HepG2 (cell line): ENCODE data around the gene RNF13. TPM values are rescaled to one million over a fixed set of nuclear protein-coding genes. Genes with fewer than 3 reads are reported as not detected.

Source experiments
- ATAC-seq: fragments of 200-7000 bp; cut with Tn5 transposase; 3 replicates; pipeline ENCODE4 v1.9.1; 2020; ENCODE audit warnings: mild to moderate bottlenecking, moderate library complexity
- BruUV-seq: library from RNA; stranded (reverse); fragments of 400-500 nt; replicated peaks from 2 replicates; lab custom pipeline; 2021; lab: Mats Ljungman, UMichigan
- CTCF ChIA-PET: fragments of 300-600 bp; formaldehyde crosslinking; extraction: SDS; loops from one replicate; lab custom pipeline; 2021; ENCODE audit warnings: low total read pairs, inconsistent platforms, low intra/inter-chr PET ratio; lab: Yijun Ruan, JAX
- POLR2A ChIA-PET: fragments of 350-600 bp; sonication (Branson Sonifier 250); formaldehyde crosslinking; loops from one replicate; lab custom pipeline; 2020; ENCODE audit warnings: antibody characterized with exemption, inconsistent platforms; lab: Yijun Ruan, JAX
- DNase-seq: peaks from one replicate; pipeline ENCODE4 v3.0.0-alpha.2; 2015; ENCODE audit warnings: low spot score
- FAIRE-seq: peaks from 3 replicates; lab custom pipeline; 2011; peaks lifted over from hg19 to GRCh38; lab: Jason Lieb, UNC
- H2AFZ ChIP-seq: one replicate; pipeline ENCODE4 v1.6.1; 2011; ENCODE audit warnings: low read length, inconsistent platforms
- H3K27ac ChIP-seq: fragments of 300-600 bp; 3 replicates; pipeline ENCODE4 v1.8.0; 2011; ENCODE audit warnings: mixed run types, mild to moderate bottlenecking, mixed read lengths, low read length, inconsistent platforms; ENCODE audit not compliant: insufficient read depth; ENCODE audit errors: extremely low read length
- H3K27me3 ChIP-seq, 2 experiments: fragments of 200-600 bp in 1 of 2; 2 replicates in 1 of 2; 3 replicates in 1 of 2; pipeline versions ENCODE4 v1.6.0 to v1.8.0; 2011; ENCODE audit warnings: low read length in 2 of 2, mild to moderate bottlenecking in 2 of 2, moderate library complexity in 2 of 2, inconsistent platforms in 1 of 2; ENCODE audit not compliant: insufficient read depth in 2 of 2, control insufficient read depth in 1 of 2
- H3K36me3 ChIP-seq, 2 experiments: fragments of 200-600 bp in 1 of 2; replicated peaks in 1 of 2; 2 replicates in 1 of 2; 3 replicates in 1 of 2; pipeline versions ENCODE4 v1.5.1 to v1.8.0; 2011; ENCODE audit warnings: low read length in 2 of 2, inconsistent platforms in 1 of 2; ENCODE audit not compliant: insufficient read depth in 2 of 2, control insufficient read depth in 1 of 2
- H3K4me1 ChIP-seq: 2 replicates; pipeline ENCODE4 v1.5.1; 2012; ENCODE audit warnings: low read length, inconsistent platforms; ENCODE audit not compliant: insufficient read depth
- H3K4me2 ChIP-seq: 2 replicates; pipeline ENCODE4 v1.6.0; 2011; ENCODE audit warnings: low read depth, low read length, inconsistent platforms
- H3K4me3 ChIP-seq, 3 experiments: fragments of 200-600 bp in 1 of 3; sonication (generic), shearing (Covaris generic) in 1 of 3; replicated peaks in 1 of 3; 2 replicates each; pipeline ENCODE4 v1.5.1; 2011 to 2016; ENCODE audit warnings: low read length in 3 of 3, inconsistent platforms in 2 of 3, low read depth in 2 of 3, mild to moderate bottlenecking in 2 of 3, control low read depth in 1 of 3, mixed read lengths in 1 of 3; ENCODE audit not compliant: insufficient read depth in 1 of 3
- H3K79me2 ChIP-seq: one replicate; pipeline ENCODE4 v1.6.1; 2011; ENCODE audit warnings: low read length, inconsistent platforms; ENCODE audit not compliant: insufficient read depth
- H3K9ac ChIP-seq: 2 replicates; pipeline ENCODE4 v1.6.0; 2011; ENCODE audit warnings: mild to moderate bottlenecking, low read depth, low read length, inconsistent platforms; ENCODE audit not compliant: insufficient read depth
- H3K9me3 ChIP-seq: 2 replicates; pipeline ENCODE4 v1.5.1; 2012; ENCODE audit warnings: mild to moderate bottlenecking, low read length
- H4K20me1 ChIP-seq: 2 replicates; pipeline ENCODE4 v1.6.0; 2011; ENCODE audit warnings: inconsistent platforms, mild to moderate bottlenecking, low read length, moderate library complexity; ENCODE audit not compliant: insufficient read depth
- ATF5 ChIP-seq: sonication (generic); formaldehyde crosslinking; IDR thresholded peaks from 2 replicates; pipeline ENCODE4 v1.4.0; 2020; ENCODE audit warnings: mild to moderate bottlenecking, low read depth, missing genetic modification reagents
- CEBPZ ChIP-seq: IDR thresholded peaks from 2 replicates; pipeline ENCODE4 v1.6.1; 2012; ENCODE audit warnings: low read length, improper control_type of control experiment
- HMGA1 ChIP-seq: sonication (generic); formaldehyde crosslinking; conservative IDR thresholded peaks from 2 replicates; pipeline ENCODE4 v1.4.0; 2020; ENCODE audit warnings: missing genetic modification reagents
- ISX ChIP-seq: sonication (generic); formaldehyde crosslinking; conservative IDR thresholded peaks from 2 replicates; pipeline ENCODE4 v1.5.0; 2020; ENCODE audit warnings: missing genetic modification reagents
- MAZ ChIP-seq, 2 experiments: sonication (generic) in 1 of 2; formaldehyde crosslinking in 1 of 2; IDR thresholded peaks; 2 replicates each; pipeline versions ENCODE4 v1.5.0 to v1.6.1; 2012 to 2020; ENCODE audit warnings: low read depth in 2 of 2, mild to moderate bottlenecking in 2 of 2, borderline replicate concordance in 1 of 2, improper control_type of control experiment in 1 of 2, low read length in 1 of 2, missing genetic modification reagents in 1 of 2, moderate library complexity in 1 of 2
- NAIF1 ChIP-seq: sonication (generic); formaldehyde crosslinking; IDR thresholded peaks from 2 replicates; pipeline ENCODE4 v1.5.0; 2020; ENCODE audit warnings: mild to moderate bottlenecking, missing genetic modification reagents, borderline replicate concordance
- NR3C1 ChIP-seq: sonication (generic); formaldehyde crosslinking; IDR thresholded peaks from 2 replicates; pipeline ENCODE4 v1.4.0; 2020; ENCODE audit warnings: missing genetic modification reagents
- RFX1 ChIP-seq: fragments of 450-650 bp; IDR thresholded peaks from 2 replicates; pipeline ENCODE4 v1.6.1; 2017
- SYNCRIP ChIP-seq: fragments of 200-400 bp; formaldehyde crosslinking; IDR thresholded peaks from 2 replicates; pipeline ENCODE4 v1.6.1; 2018; ENCODE audit warnings: mild to moderate bottlenecking, low read depth, low read length; ENCODE audit not compliant: insufficient read depth
- ZNF619 ChIP-seq: sonication (generic); formaldehyde crosslinking; IDR thresholded peaks from 2 replicates; pipeline ENCODE4 v1.4.0; 2020; ENCODE audit warnings: mild to moderate bottlenecking, missing genetic modification reagents
- ZNF816 ChIP-seq: sonication (generic); formaldehyde crosslinking; IDR thresholded peaks from 2 replicates; pipeline ENCODE4 v1.8.0; 2022; ENCODE audit warnings: missing genetic modification reagents, mild to moderate bottlenecking, borderline replicate concordance
- in situ Hi-C: cut with HindIII; loops from 2 replicates; pipeline ENCODE4 v1.10.0; 2017; ENCODE audit warnings: low pct_unique_long_range_greater_than_20kb; ENCODE audit not compliant: extremely low pct_ligation_motif_present
- intact Hi-C: fragments of 100-400 bp; cut with micrococcal nuclease; formaldehyde crosslinking; loops from one replicate; pipeline ENCODE4 v1.10.0; 2022; ENCODE audit not compliant: unreplicated experiment
- polyA plus RNA-seq, 8 experiments: library from polyadenylated mRNA; depleted of rRNA in 3 of 8; stranded (reverse) in 7 of 8; unstranded in 1 of 8; fragments of >200 nt; fragmentation: Illumina TruSeq in 4 of 8; extraction: Trizol in 4 of 8; gene quantifications; 2 replicates each; pipeline versions ENCODE4 v1.2.1 to v1.2.3, GENCODE V29; 2011 to 2016; ENCODE audit warnings: low read depth in 4 of 8, missing spikeins in 1 of 8, mixed read lengths in 1 of 8; ENCODE audit not compliant: insufficient read depth in 1 of 8
- total RNA-seq, 5 experiments: library from RNA; depleted of rRNA; stranded (reverse); fragments of >200 nt; fragmentation: Illumina TruSeq; extraction: Trizol; gene quantifications; 2 replicates each; pipeline ENCODE4 v1.2.3, GENCODE V29; 2016; ENCODE audit warnings: low read depth in 1 of 5
- TF ChIP-seq, protein P1 (sequence below): IDR thresholded peaks from 2 replicates; pipeline ENCODE4 v1.6.1; 2012; ENCODE audit warnings: inconsistent platforms

RNF13 gene
- total and polyA plus RNA-seq, 2 of the 13 experiments (the other 11 are each of a cell fraction or from before 2014, with no cell fraction given): 39.8 to 46.0 TPM

GRCh38 chr3:149900322-149900721, 87.3 kb downstream of the RNF13 start:
- in situ Hi-C loops: no loop called here
- Histone ChIP-seq H3K4me2 (no peak overlapping the region), H4K20me1 (no peaks in the 10 kb centered on the region), H3K36me3 (peaks cover 0 to 6% of the 10 kb centered on the region in 2 experiments; a peak in 1 of 5 replicates), H3K27me3 (no peaks in the 10 kb centered on the region), H3K9ac (no peak overlapping the region)
- no peak for FAIRE-seq
- no peak for TF ChIP-seq ATF5
- TF ChIP-seq, all 625 proteins: peak for 0
- BruUV-seq: no TSS peak
- no peaks in the 10 kb centered on the region for H3K9me3 ChIP-seq
- intact Hi-C loops: loop anchor here (10.0 kb wide), 1 partner anchor 386 kb away; no protein-coding TSS in a partner anchor
- no peaks in the 10 kb centered on the region for H3K79me2 ChIP-seq
- no peak overlapping the region for H2AFZ ChIP-seq
- no peak for DNase-seq
- ATAC-seq: no peak
- no peak overlapping the region for H3K4me3 ChIP-seq
- ChIA-PET POLR2A (no interaction called here), CTCF (no interaction called here)
- H3K27ac ChIP-seq: no peak overlapping the region
- no peaks in the 10 kb centered on the region for H3K4me1 ChIP-seq

- Histone ChIP-seq H2AFZ (no peak overlapping the region), H3K9ac (no peak overlapping the region), H3K9me3 (no peaks in the 10 kb centered on the region), H3K4me3 (no peak overlapping the region), H3K36me3 (peaks cover 0 to 3% of the 10 kb centered on the region in 2 experiments; a peak in 1 of 5 replicates), H3K4me2 (no peak overlapping the region), H3K4me1 (no peaks in the 10 kb centered on the region), H3K79me2 (no peaks in the 10 kb centered on the region), H3K27ac (no peak overlapping the region), H4K20me1 (no peaks in the 10 kb centered on the region), H3K27me3 (no peaks in the 10 kb centered on the region)
- POLR2A ChIA-PET: no interaction called here
- no peak for TF ChIP-seq MAZ (IDR thresholded peaks at IDR 0.05; ENCODE audit: borderline replicate concordance, low read depth, low read length)
- no peak for TF ChIP-seq MAZ (CRISPR knock-in tag; IDR thresholded peaks at IDR 0.05; ENCODE audit: low read depth)
- no peak for TF ChIP-seq HMGA1 (CRISPR knock-in tag)
- no peak for TF ChIP-seq RFX1
- TF ChIP-seq SYNCRIP: no peak
- no peak for TF ChIP-seq ZNF816 (CRISPR knock-in tag)
- TF ChIP-seq ZNF619 (CRISPR knock-in tag): no peak
- TF ChIP-seq NAIF1: no peak
- TF ChIP-seq, protein P1, sequence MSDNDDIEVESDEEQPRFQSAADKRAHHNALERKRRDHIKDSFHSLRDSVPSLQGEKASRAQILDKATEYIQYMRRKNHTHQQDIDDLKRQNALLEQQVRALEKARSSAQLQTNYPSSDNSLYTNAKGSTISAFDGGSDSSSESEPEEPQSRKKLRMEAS: no peak
- TF ChIP-seq NR3C1 (CRISPR knock-in tag): no peak
- no peak for TF ChIP-seq CEBPZ
- TF ChIP-seq ISX (CRISPR knock-in tag): no peak
- in situ Hi-C loops (no loop called here), intact Hi-C loops (loop anchor here (10.0 kb wide), 1 partner anchor 387 kb away; no protein-coding TSS in a partner anchor)
- ATAC-seq (no peak), FAIRE-seq (no peak), DNase-seq (no peak)
- no TSS peak for BruUV-seq
- CTCF ChIA-PET: no interaction called here
These were observed 88.8 kb downstream of the RNF13 start for GRCh38 chr3:149901770-149902169.
